ENCODE measurements around the gene VEGFC. TPM values are rescaled to one million over a fixed set of nuclear protein-coding genes. Genes with fewer than 3 reads are reported as not detected.

VEGFC gene
- total and polyA plus RNA-seq, 2 donors (not counting 1 experiment from before 2014, with no cell fraction given): not detected

- H3K27ac ChIP-seq (ENCODE audit: low read length in 2 of 2): no peak overlapping the region
- Mint-ChIP-seq H3K9me3 (ENCODE audit: insufficient read depth) (no peaks in the 10 kb centered on the region), H3K4me3 (no peak overlapping the region), H3K4me1 (no peaks in the 10 kb centered on the region), H3K27me3 (no peaks in the 10 kb centered on the region), H3K27ac (no peak overlapping the region)
- H4K20me1 ChIP-seq (ENCODE audit: control insufficient read depth, insufficient read depth, low read length, poor library complexity, severe bottlenecking): no peaks in the 10 kb centered on the region
- H3K36me3 ChIP-seq (replicated peaks in 1 of 2; ENCODE audit: control extremely low read depth in 1 of 2, control insufficient read depth in 1 of 2, extremely low read depth in 1 of 2, insufficient read depth in 2 of 2, low read length in 1 of 2): no peaks in the 10 kb centered on the region
- H3K27me3 ChIP-seq (replicated peaks in 1 of 4; ENCODE audit: control extremely low read depth in 1 of 4, control insufficient read depth in 3 of 4, insufficient read depth in 4 of 4, low read length in 3 of 4): no peaks in the 10 kb centered on the region
- H2AFZ ChIP-seq (ENCODE audit: insufficient read depth, low read depth, low read length, poor library complexity, severe bottlenecking): no peak overlapping the region
- no CpG with 5 or more reads among the region's 1 CpG for WGBS (ENCODE audit: insufficient coverage)
- no peak overlapping the region for H3K4me3 ChIP-seq (ENCODE audit: control extremely low read depth in 1 of 5, extremely low read depth in 1 of 5, insufficient read depth in 1 of 5, low read depth in 2 of 5, low read length in 4 of 5)
- ChIA-PET CTCF (no interaction called here), POLR2A (no interaction called here)
- ATAC-seq (ENCODE audit: low read depth) (no peak), DNase-seq (no peak)
- no peaks in the 10 kb centered on the region for H3K79me2 ChIP-seq (ENCODE audit: control insufficient read depth, insufficient read depth, low read length)
- H3K4me2 ChIP-seq (replicated peaks; ENCODE audit: low read depth, low read length, poor library complexity, severe bottlenecking): no peak overlapping the region
- no peaks in the 10 kb centered on the region for H3K4me1 ChIP-seq (ENCODE audit: control insufficient read depth in 2 of 2, insufficient read depth in 2 of 2, low read length in 2 of 2)
- H3K9ac ChIP-seq (ENCODE audit: low read length): no peak overlapping the region
- TF ChIP-seq CTCF (IDR thresholded peaks at IDR 0.05) (no peak), EZH2 (IDR thresholded peaks at IDR 0.05; ENCODE audit: borderline replicate concordance, insufficient read depth, low read depth, low read length, poor library complexity, severe bottlenecking) (no peak)
- intact Hi-C loops (cut with micrococcal nuclease): no loop called here
- no peaks in the 10 kb centered on the region for H3K9me3 ChIP-seq (ENCODE audit: control extremely low read depth in 1 of 3, control insufficient read depth in 2 of 3, insufficient read depth in 1 of 3, low read length in 2 of 3)
Observed at GRCh38 chr4:176818531-176818930, 25.8 kb upstream of the VEGFC start.

- ChIA-PET POLR2A (no interaction called here), CTCF (no interaction called here)
- Histone ChIP-seq H3K9ac (ENCODE audit: low read length) (no peak overlapping the region), H3K4me2 (replicated peaks; ENCODE audit: low read depth, low read length, poor library complexity, severe bottlenecking) (no peak overlapping the region), H3K4me3 (ENCODE audit: control extremely low read depth in 1 of 5, extremely low read depth in 1 of 5, insufficient read depth in 1 of 5, low read depth in 2 of 5, low read length in 4 of 5) (no peak overlapping the region), H3K27ac (ENCODE audit: low read length in 2 of 2) (no peak overlapping the region), H3K36me3 (replicated peaks in 1 of 2; ENCODE audit: control extremely low read depth in 1 of 2, control insufficient read depth in 1 of 2, extremely low read depth in 1 of 2, insufficient read depth in 2 of 2, low read length in 1 of 2) (no peaks in the 10 kb centered on the region), H4K20me1 (ENCODE audit: control insufficient read depth, insufficient read depth, low read length, poor library complexity, severe bottlenecking) (no peaks in the 10 kb centered on the region), H3K4me1 (ENCODE audit: control insufficient read depth in 2 of 2, insufficient read depth in 2 of 2, low read length in 2 of 2) (no peaks in the 10 kb centered on the region), H3K27me3 (replicated peaks in 1 of 4; ENCODE audit: control extremely low read depth in 1 of 4, control insufficient read depth in 3 of 4, insufficient read depth in 4 of 4, low read length in 3 of 4) (no peaks in the 10 kb centered on the region), H3K79me2 (ENCODE audit: control insufficient read depth, insufficient read depth, low read length) (no peaks in the 10 kb centered on the region), H2AFZ (ENCODE audit: insufficient read depth, low read depth, low read length, poor library complexity, severe bottlenecking) (no peak overlapping the region), H3K9me3 (ENCODE audit: control extremely low read depth in 1 of 3, control insufficient read depth in 2 of 3, insufficient read depth in 1 of 3, low read length in 2 of 3) (no peaks in the 10 kb centered on the region)
- Mint-ChIP-seq H3K9me3 (ENCODE audit: insufficient read depth) (no peaks in the 10 kb centered on the region), H3K27me3 (no peaks in the 10 kb centered on the region), H3K27ac (no peak overlapping the region), H3K4me1 (no peaks in the 10 kb centered on the region), H3K4me3 (no peak overlapping the region)
- ATAC-seq (ENCODE audit: low read depth) (no peak), DNase-seq (no peak)
- WGBS (ENCODE audit: insufficient coverage): 100% methylated on average over 1 of the region's 2 CpGs
- TF ChIP-seq CTCF (IDR thresholded peaks at IDR 0.05) (no peak), EZH2 (IDR thresholded peaks at IDR 0.05; ENCODE audit: borderline replicate concordance, insufficient read depth, low read depth, low read length, poor library complexity, severe bottlenecking) (no peak)
- intact Hi-C loops (cut with micrococcal nuclease): no loop called here
Observed at GRCh38 chr4:176817204-176817603, 24.5 kb upstream of the VEGFC start.

Measured in B cell (primary cell).